HCT116 (cell line): ENCODE measurements around the gene AIF1.

Source experiments
- EZH2 ChIP-seq: fragments of 200-600 bp; sonication (generic); IDR thresholded peaks from 2 replicates; pipeline ENCODE4 v1.6.1; 2017; ENCODE audit warnings: antibody characterized with exemption, mixed run types
- JUND ChIP-seq: IDR thresholded peaks from 2 replicates; pipeline ENCODE4 v1.6.1; 2012
- POLR2A ChIP-seq: IDR thresholded peaks from 2 replicates; pipeline ENCODE4 v1.7.0; 2011; ENCODE audit warnings: borderline replicate concordance; ENCODE audit not compliant: insufficient read depth, insufficient read length; ENCODE audit errors: extremely low read depth
- POLR2AphosphoS5 ChIP-seq: IDR thresholded peaks from 2 replicates; pipeline ENCODE4 v1.6.1; 2011; ENCODE audit warnings: mild to moderate bottlenecking, low read depth, low read length, moderate library complexity
- RAD21 ChIP-seq: IDR thresholded peaks from 2 replicates; pipeline ENCODE4 v1.6.1; 2012; ENCODE audit warnings: low read depth, mild to moderate bottlenecking
- SP1 ChIP-seq: IDR thresholded peaks from 2 replicates; pipeline ENCODE4 v1.6.1; 2012; ENCODE audit warnings: low read depth
- TF ChIP-seq, protein P1 (sequence below): IDR thresholded peaks from 2 replicates; pipeline ENCODE4 v1.6.1; 2012
- TF ChIP-seq, protein P2 (sequence below): IDR thresholded peaks from 2 replicates; pipeline ENCODE4 v1.6.1; 2012; ENCODE audit warnings: low read depth
- TF ChIP-seq, protein P3 (sequence below): IDR thresholded peaks from 2 replicates; pipeline ENCODE4 v1.6.1; 2012
- TF ChIP-seq, protein P4 (sequence below), 3 experiments: fragments of 200-600 bp in 1 of 3; sonication (generic) in 1 of 3; IDR thresholded peaks in 2 of 3; conservative IDR thresholded peaks in 1 of 3; 2 replicates each; pipeline ENCODE4 v1.5.1; 2012 to 2017; ENCODE audit warnings: low read depth in 2 of 3, low read length in 2 of 3, antibody characterized with exemption in 1 of 3, borderline replicate concordance in 1 of 3, control low read depth in 1 of 3, mild to moderate bottlenecking in 1 of 3, mixed read lengths in 1 of 3, mixed run types in 1 of 3, moderate library complexity in 1 of 3; ENCODE audit not compliant: insufficient read depth in 1 of 3

DNA sequence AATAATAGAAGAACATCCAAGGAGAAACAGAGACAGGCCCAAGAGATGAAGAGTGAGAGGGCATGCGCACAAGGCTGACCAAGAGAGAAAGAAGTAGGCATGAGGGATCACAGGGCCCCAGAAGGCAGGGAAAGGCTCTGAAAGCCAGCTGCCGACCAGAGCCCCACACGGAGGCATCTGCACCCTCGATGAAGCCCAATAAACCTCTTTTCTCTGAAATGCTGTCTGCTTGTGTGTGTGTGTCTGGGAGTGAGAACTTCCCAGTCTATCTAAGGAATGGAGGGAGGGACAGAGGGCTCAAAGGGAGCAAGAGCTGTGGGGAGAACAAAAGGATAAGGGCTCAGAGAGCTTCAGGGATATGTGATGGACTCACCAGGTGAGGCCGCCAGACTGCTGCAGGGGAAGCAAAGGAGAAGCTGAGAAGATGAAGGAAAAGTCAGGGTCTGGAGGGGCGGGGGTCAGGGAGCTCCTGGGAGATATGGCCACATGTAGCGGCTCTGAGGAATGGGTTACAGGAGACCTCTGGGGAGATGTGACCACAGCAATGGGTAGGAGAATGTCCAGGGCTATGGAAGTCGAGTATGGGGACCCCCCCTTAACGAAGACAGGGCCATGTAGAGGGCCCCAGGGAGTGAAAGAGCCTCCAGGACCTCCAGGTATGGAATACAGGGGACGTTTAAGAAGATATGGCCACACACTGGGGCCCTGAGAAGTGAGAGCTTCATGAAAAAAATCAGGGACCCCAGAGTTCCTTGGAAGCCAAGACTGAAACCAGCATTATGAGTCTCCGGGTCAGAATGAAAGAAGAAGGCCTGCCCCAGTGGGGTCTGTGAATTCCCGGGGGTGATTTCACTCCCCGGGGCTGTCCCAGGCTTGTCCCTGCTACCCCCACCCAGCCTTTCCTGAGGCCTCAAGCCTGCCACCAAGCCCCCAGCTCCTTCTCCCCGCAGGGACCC, 40.6 kb upstream of the AIF1 start:
- TF ChIP-seq, protein P1, sequence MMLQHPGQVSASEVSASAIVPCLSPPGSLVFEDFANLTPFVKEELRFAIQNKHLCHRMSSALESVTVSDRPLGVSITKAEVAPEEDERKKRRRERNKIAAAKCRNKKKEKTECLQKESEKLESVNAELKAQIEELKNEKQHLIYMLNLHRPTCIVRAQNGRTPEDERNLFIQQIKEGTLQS, result no peak
- TF ChIP-seq, protein P2, sequence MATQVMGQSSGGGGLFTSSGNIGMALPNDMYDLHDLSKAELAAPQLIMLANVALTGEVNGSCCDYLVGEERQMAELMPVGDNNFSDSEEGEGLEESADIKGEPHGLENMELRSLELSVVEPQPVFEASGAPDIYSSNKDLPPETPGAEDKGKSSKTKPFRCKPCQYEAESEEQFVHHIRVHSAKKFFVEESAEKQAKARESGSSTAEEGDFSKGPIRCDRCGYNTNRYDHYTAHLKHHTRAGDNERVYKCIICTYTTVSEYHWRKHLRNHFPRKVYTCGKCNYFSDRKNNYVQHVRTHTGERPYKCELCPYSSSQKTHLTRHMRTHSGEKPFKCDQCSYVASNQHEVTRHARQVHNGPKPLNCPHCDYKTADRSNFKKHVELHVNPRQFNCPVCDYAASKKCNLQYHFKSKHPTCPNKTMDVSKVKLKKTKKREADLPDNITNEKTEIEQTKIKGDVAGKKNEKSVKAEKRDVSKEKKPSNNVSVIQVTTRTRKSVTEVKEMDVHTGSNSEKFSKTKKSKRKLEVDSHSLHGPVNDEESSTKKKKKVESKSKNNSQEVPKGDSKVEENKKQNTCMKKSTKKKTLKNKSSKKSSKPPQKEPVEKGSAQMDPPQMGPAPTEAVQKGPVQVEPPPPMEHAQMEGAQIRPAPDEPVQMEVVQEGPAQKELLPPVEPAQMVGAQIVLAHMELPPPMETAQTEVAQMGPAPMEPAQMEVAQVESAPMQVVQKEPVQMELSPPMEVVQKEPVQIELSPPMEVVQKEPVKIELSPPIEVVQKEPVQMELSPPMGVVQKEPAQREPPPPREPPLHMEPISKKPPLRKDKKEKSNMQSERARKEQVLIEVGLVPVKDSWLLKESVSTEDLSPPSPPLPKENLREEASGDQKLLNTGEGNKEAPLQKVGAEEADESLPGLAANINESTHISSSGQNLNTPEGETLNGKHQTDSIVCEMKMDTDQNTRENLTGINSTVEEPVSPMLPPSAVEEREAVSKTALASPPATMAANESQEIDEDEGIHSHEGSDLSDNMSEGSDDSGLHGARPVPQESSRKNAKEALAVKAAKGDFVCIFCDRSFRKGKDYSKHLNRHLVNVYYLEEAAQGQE, result no peak
- TF ChIP-seq, protein P3, sequence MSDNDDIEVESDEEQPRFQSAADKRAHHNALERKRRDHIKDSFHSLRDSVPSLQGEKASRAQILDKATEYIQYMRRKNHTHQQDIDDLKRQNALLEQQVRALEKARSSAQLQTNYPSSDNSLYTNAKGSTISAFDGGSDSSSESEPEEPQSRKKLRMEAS, result no peak
- TF ChIP-seq, protein P4, sequence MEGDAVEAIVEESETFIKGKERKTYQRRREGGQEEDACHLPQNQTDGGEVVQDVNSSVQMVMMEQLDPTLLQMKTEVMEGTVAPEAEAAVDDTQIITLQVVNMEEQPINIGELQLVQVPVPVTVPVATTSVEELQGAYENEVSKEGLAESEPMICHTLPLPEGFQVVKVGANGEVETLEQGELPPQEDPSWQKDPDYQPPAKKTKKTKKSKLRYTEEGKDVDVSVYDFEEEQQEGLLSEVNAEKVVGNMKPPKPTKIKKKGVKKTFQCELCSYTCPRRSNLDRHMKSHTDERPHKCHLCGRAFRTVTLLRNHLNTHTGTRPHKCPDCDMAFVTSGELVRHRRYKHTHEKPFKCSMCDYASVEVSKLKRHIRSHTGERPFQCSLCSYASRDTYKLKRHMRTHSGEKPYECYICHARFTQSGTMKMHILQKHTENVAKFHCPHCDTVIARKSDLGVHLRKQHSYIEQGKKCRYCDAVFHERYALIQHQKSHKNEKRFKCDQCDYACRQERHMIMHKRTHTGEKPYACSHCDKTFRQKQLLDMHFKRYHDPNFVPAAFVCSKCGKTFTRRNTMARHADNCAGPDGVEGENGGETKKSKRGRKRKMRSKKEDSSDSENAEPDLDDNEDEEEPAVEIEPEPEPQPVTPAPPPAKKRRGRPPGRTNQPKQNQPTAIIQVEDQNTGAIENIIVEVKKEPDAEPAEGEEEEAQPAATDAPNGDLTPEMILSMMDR (IDR thresholded peaks at IDR 0.05 in 2 of 3, conservative IDR thresholded peaks at IDR 0.05 in 1 of 3; ENCODE audit: borderline replicate concordance in 1 of 3, insufficient read depth in 1 of 3, low read depth in 2 of 3, low read length in 2 of 3), result 0 out of 6 replicates have a peak, but pooled peaks of 1 of the 3 experiments have one; percentile 8
- TF ChIP-seq POLR2A (no peak), RAD21 (no peak), POLR2AphosphoS5 (no peak), EZH2 (no peak), JUND (no peak), SP1 (no peak)
